ENCODE data around the gene CALCOCO2.
"Not testable (repeated sequence)": the region's sequence is repeated elsewhere in the genome, so short reads cannot be mapped to it uniquely, and the experiment has no call there.

Gene CALCOCO2

DNA sequence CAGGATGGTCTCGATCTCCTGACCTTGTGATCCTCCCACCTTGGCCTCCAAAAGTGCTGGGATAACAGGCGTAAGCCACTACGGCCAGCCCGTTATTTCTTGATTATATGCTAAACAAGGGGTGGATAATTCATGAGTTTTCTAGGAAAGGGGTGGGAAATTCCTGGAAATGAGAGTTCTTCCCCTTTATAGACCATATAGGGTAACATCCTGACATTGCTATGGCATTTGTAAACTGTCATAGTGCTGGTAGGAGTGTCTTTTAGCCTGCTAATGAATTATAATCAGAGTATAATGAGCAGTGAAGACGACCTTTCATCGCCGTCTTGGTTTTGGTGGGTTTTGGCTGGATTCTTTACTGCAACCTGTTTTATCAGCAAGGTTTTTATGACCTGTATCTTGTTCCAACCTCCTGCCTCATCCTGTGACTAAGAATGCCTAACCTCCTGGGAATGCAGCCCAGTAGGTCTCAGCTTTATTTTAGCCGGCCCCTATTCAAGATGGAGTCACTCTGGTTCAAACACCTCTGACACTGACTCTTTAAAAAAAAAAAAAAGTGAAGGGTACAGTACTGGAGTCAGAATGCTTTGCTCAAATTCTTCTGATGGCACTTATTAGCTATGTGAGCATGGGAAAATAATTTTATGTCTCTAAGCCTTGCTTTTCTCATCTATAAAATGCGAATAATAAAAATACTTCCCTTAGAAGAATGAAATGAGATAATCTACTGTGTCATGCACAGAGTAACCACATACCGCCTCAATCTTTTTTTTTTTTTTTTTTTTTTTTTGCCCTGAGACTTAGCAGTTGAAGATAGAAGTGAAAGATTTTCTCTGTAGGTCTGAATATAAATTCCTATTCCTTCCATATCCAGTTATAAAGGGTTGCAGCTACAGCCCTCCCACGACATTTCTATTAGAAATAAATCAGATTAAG is 5.1 kb upstream of the CALCOCO2 start:
- no peak for DNase-seq

DNA sequence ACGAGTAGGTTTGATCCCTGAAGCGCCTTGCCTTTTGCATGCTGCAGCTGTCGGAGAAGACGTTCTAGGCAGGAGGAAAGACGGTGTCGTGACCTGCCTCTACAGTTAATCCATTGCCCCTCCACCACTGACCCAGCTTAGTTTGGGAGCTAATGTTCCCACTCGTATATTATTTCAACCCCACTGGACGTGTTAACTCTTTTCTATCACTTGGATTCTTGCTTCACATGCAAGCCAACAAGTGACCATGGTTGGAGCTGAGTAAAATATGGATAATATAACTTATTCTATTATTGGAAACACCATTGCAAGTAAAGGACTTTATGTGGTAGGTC is 681 bp downstream of the CALCOCO2 start:
- DNase-seq: no peak

DNA sequence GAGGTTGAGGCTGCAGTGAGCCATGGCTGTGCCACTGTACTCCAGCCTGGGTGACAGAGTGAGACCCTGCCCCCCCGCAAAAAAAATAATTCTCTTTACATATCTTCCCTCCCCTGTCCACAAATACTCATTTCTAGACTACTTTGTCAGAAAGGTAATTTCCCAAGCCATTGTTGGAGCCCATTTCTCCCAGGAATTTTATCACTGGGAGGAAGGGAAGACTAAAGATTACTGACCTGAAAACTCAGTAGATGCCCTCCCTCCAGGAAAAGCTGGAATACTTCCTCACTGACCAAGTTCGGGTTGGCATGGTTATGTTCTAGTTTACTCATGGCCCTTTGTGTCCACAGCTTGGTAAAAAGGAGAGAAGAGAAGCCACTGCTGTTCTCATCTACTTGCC is 4.1 kb downstream of the CALCOCO2 start:
- DNase-seq: no peak

DNA sequence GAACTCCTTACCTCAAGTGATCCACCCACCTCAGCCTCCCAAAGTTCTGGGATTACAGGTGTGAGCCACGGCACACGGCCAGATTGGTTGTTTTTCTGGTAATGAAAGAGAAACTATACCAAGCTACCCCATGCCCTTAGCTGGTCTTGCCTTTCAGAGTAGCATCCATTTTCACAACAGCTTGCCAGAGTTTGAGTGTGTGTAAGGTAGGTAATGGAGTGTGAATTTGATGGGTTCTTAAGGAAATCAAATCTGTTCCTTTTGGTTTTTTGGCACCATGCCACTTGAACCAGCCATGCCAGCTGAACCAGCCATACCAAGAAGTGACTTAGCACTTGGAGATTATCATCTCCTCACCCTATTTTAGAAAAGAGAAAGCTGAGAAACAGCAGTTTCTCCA is 5.1 kb downstream of the CALCOCO2 start:
- no peak for DNase-seq

DNA sequence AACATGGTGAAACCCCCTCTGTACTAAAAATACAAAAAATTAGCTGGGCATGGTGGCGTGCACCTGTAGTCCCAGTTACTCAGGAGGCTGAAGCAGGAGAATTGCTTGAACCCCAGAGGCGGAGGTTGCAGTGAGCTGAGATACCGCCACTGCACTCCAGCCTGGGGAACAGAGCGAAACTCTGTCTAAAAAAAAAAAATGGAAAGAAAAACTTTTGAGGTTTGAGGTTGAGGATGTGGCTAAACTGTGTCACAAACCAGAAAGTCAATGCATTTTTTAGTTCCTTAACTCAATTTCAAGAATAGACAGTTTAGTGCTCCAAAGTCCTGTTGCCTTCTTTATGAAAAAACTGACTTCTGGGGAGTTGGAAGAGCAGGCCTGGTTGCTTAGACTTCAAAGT is 6.6 kb downstream of the CALCOCO2 start:
- not testable (repeated sequence) for DNase-seq

DNA sequence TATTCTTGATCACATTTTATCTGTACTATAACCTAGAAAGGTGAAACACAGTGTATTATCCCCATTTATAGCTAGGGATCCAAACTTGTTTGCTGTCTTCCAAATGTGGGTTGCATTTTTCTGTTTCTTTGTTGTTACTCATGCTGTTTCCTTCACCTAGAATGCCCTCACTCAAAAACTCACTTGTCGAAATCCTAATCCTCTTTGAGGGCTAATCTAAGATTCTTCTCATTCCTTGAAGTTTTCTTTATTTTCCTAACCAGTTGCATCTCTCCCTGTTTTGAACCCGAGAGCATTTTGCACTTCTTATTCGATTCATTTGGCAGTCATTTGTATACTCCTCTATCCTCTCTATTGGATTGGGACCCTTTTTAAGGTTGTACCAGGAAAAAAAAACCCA is 9.6 kb downstream of the CALCOCO2 start:
- no peak for DNase-seq

DNA sequence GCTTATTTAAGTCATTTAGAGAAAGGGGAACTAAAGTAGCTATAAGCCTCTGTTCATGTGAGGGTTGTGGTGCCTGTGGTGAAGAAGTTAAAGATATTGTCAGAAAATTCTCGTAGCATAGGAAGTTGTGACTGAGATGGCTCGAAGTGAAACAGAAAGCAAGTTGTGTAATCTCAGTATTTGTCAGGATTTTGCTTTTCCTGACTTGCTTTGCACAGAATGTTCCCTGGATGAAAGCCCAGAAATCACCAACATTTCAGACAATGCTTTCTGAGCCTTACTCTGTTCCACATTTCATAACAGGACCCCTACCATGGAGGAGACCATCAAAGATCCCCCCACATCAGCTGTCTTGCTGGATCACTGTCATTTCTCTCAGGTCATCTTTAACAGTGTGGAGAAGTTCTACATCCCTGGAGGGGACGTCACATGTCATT is 10.6 kb downstream of the CALCOCO2 start:
- DNase-seq: no peak

DNA sequence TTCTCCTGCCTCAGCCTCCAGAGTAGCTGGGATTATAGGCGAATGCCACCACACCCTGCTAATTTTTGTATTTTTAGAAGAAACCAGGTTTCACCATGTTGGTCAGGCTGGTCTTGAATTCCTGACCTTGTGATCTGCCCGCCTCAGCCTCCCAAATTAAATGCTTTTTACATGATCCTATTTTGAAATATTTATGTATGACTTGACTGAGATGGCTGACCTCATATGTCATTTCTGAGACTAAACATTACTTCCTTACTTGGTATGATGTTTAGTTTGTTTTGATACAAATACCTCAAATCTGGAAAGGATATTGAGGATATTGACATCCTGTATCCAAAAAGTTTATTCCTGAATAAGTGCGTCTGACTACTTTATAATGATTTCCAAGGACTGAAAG is 11.9 kb downstream of the CALCOCO2 start:
- no peak for DNase-seq

DNA sequence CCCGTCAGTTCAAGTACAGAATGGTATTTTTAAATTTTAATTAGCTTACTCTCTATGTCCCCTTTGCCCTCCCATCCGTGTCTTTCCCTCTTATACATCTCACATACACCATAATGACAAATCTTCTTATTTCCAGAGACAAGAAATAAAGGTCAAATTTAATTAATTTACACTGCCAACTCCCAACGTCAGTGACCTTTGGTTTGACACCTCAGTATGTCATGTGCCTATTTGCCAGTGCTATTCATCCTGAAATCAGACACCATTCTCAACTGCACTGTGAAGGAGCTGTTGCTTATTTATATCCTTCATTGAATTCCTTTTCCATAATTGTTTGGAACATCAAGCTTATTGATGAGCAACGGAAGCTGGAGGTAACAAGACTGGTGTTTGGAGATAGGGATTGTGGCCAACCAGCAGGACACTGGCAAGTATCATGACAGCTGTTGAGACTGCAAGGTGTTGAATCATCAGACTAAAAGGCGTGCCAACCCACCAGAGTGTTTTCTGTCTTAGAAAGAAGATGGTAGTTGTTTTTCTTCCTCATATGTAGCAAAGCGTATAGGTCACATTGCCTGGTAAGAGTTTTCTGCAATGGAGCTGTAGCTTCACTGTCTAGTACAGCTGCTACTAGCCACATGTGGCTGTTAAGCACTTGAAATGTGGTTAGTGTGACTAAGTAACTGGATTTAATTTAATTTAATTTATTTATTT is 12.5 kb downstream of the CALCOCO2 start:
- DNase-seq: no peak

DNA sequence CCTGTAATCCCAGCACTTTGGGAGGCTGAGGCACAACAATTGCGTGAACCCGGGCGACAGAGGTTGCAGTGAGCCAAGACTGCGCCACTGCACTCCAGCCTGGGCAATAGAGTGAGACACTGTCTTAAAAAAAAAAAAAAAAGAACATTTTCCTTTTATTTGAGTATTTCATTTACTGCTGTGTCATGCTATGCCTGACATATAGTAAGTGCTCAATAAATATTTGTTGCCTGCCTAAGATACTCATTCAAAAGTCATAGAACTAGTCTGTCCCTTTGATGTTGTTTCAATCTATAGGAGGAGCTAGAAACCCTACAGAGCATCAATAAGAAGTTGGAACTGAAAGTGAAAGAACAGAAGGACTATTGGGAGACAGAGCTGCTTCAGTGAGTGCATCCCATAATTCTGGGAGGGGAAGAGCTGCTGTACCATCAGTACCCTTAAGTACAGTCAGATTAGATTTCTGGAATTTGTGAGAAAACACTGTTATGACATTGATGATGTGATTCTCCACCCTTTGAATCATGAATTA is 20.0 kb downstream of the CALCOCO2 start:
- no peak for DNase-seq

DNA sequence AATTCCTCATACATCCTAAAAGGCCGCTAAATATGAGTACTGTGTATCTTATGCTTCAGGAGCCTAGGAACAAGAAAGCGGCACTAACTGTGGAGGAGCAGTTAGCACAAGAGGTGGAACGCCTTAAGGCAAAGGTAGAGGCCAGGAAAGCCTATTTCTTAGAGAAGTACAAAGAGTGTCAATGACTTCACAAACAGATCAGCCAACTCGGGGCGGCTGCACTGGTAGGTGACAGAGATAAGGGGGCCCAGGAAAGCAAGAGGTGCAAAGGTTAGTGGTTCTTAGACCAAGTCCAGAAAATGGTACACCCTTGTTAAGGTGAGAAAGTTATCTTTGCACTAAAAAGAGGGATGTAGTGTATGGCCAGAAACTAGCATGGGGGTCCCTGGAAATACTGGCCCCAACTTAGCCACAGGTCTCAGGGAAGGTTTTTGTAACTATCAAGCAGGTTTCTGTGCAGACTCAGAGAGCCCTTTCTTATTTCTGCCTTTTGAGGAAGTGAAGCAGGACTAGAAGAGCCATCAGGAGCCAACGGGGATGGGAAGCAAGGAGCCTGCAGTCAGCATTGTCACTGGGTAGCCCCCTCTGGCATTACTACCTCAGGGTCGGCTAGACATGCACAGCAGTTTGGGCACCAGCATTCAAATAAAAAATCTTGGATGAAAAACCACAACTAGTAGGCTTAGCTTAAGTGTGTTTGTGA is 24.1 kb downstream of the CALCOCO2 start:
- DNase-seq: no peak

DNA sequence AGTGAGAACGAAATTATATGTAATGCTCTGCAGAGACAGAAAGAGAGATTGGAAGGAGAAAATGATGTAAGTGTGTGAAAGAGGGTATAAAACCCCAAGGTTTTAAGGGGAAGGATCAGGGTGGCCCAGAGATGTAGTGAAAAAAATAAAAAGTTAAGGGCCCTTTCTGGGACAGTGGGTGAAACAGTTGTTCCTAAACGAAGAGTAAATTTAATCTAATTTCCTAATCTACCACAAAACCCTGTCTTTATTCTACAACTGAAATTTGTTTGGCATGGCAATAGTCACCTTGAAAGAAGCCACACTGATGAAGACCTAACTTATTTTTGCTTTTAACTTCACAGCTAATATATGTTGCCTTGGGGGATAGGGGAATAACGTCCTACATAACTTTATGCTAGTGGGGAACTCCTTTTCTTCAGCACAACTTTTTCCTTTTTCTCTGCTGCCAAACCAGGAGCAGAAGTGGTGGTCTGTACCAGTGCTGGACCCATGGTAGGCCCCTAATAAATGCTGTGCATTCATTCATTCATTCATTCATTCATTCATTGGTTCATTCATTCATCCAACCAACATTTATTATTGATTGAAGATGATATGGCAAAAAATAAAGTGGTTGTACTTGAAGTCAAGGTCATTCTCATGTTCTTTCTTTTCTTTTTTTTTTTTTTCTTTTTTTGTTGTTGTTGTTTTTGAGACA is 25.4 kb downstream of the CALCOCO2 start:
- no peak for DNase-seq

DNA sequence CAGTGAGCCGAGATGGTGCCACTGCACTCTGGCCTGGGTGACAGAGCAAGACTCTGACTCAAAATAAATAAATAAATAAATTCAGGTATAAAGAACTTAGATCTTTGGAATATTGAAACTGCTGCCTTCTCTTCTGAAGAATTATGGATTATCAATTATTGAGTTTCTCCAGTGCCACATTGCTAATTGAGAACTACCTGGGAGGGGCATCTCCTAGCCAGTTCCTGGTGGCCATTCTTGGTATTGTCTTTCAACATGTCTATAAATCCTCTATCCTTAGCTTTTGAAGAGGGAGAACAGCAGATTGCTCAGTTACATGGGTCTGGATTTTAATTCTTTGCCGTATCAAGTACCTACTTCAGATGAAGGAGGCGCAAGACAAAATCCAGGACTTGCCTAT is 29.2 kb downstream of the CALCOCO2 start:
- no peak for DNase-seq

DNA sequence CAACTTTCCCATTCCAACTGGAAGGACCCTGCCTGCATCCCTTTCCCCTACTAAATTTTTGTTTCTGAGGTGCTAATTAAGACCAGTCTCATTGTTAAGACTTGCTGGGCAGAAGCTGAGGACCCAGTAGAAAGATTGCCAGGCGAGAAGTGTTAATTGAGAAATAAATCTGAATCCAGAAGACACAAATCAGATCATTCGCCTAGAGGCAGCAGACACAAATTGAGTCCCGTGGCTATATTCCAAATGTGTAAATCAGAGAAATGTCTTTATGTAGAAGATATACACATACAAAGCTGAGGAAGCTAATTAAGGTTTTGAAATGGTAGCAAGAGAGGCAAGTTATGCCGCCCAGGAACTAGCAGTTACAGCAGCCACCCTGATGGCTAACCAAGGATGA is 29.6 kb downstream of the CALCOCO2 start:
- no peak for DNase-seq

DNA sequence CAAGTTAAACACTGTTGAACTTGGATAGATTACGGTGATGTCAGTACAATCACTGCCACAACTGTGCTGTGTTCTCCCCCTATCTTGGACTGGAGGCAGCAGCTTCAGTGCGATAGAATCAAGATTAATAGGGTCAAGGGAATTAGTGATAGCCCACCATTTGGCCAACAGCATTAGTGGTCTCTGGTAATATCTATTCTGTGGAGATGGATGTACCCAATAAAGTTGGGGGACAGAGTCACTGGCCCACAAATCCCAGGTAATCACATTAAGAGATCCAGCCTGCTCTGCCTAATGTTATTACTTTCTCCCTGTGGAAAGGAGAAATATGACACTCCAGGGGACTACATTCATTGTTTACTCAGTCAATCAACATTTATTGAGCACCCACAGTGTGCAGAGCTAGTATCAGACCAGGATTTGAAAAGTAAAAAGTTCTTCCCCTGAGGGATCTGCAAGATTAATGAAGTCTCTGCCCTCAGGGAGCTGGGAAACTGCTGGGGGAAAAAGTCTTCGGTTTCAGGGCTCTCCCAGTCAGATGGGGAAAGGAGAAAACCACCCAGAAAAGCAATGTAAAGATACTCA is 38.2 kb downstream of the CALCOCO2 start:
- DNase-seq: no peak

DNA sequence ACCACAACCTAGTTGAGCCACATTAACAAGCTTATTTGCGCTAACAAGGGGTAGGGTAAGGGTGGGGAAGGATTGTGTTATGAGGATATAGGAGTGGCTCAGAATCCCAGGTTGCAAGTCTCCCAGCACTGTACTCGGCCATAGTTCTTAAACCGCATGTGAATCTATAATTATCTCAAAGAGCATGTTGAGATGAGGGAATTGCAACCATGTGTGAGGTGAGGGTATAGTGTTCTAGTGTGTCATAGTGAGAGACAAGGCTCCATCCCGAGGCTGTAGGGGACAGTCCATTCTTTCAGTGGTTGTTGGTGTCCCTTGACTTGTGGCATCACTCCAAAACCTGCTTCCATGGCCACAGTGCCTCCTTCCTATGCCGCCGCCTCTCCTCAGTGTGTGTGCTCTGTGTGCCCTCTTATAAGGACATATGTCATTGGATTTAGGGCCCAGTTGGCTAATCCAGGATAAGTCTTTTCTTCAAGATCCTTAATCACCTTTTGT is 39.0 kb downstream of the CALCOCO2 start:
- DNase-seq: no peak

DNA sequence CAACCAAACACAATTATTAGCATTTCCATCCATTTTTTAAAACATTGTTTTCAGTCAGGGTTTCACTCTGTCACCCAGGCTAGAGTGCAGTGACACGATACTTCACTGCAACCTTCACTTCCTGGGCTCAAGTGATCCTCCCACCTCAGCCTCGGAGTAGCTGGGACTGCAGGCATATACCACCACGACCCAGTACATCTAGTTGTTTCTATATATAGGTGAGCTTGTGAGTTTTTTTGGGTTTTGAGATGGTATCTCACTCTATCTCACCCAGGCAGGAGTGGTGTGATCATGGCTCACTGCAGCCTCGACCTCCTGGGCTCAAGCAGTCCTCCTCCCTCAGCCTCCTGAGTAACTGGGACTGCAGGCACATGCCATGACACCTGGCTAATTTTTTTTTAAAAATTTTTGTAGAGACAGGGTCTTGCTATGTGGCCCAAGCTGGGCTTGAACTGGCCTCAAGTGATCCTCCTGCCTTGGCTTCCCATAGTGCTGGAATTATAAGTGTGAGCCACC is 40.3 kb downstream of the CALCOCO2 start:
- DNase-seq: no peak

DNA sequence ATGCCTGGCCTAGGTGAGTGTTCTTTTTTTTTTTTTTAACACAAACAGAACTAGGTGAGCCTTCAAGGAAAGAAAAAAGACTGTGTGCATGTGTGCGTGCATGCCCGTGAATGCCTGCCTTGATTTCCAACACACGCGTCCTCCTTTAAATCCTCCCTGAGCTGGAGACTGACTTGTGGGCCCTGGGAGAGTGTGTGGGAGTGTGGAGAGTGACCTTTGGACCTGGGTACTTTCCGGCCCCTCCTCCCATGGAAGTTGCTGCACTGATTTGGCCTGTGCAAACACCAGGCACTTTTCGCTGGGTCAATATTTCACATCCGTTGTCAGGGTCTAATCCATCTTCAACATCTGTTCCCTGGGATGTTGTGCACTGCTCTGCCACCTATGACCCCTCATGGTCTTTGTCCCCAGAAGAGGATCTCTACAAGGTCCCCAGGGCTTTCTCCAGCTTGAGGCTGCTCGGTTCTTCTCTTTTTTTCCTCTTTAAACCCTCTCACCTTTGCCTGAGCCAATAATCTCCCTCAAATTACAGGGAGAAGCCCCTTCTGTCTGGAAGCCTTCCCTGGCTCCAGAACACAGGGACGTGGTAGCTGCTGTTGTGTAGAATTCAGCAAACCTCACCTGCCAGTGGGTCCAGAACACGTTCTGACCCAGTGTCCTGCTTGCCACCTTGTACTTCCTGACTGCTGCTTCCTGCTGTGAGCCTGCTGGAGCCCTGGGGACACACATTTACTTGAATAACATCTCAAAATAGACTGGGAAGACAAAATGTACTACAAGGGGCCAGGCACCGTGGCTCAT is 40.9 kb downstream of the CALCOCO2 start:
- DNase-seq: no peak

DNA sequence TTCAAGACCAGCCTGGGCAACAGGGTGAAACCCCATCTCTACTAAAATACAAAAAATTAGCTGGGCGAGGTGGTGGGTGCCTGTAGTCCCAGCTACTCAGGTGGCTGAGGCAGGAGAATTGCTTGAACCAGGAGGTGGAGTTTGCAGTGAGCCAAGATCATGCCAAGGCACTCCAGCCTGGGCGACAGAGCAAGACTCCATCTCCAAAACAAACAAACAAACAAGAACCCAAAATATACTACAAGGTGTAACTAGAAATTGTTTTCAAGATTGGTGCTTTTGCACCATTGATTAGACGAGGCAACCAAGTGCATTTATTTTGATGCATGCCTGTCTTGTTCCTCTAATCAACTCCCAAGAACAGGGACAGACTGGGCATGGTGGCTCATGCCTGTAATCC is 41.6 kb downstream of the CALCOCO2 start:
- not testable (repeated sequence) for DNase-seq

DNA sequence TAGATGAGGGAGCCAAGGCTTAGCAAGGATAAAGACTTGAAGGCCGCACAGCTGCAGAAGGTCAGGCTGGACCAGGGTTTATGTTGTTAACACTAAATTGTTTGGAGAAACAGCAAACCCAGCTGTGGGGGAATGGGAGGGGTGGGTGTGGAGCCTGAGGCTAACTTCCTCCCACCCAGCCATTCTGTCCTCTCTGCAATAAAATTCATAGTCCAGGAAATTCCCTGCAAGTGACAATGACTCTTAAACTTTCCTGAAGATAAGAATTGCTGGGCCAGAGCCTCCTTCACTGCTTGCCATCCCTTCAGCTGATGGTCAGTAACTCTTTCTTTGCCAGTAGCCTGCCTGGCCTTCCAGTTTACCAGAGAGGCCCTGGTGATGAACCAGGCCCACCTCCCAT is 42.4 kb downstream of the CALCOCO2 start:
- no peak for DNase-seq
